Right ventricle myocardium inferior (tissue), 1 donor: ENCODE data around the gene FBXO31. TPM values are rescaled to one million over a fixed set of nuclear protein-coding genes. Genes with fewer than 3 reads are reported as not detected.

Experiments used
- ATAC-seq: fragments of 200-7000 bp; cut with Tn5 transposase; one replicate; pipeline ENCODE4 v1.9.1; 2020; ENCODE audit warnings: mild to moderate bottlenecking, moderate library complexity
- DNase-seq: peaks from one replicate; pipeline ENCODE4 v3.0.0; 2021; ENCODE audit errors: missing footprints
- intact Hi-C: fragments of 100-400 bp; cut with DNase I; formaldehyde crosslinking; loops from one replicate; pipeline ENCODE4 v1.11.0; 2022
- total RNA-seq: library from RNA; stranded (reverse); fragmentation: NEBNext Ultra II Directional; extraction: Animal tissue kit (Norgen Biotek cat#: 25700); gene quantifications from one replicate; pipeline ENCODE4 v1.2.1, GENCODE V29; 2021
- donor health status: DM: no; HTN: yes; CAD: no; lungs with severe emphysema.

FBXO31 gene
- total RNA-seq, 1 donor from 2014 or later, result 70.2 TPM

DNA sequence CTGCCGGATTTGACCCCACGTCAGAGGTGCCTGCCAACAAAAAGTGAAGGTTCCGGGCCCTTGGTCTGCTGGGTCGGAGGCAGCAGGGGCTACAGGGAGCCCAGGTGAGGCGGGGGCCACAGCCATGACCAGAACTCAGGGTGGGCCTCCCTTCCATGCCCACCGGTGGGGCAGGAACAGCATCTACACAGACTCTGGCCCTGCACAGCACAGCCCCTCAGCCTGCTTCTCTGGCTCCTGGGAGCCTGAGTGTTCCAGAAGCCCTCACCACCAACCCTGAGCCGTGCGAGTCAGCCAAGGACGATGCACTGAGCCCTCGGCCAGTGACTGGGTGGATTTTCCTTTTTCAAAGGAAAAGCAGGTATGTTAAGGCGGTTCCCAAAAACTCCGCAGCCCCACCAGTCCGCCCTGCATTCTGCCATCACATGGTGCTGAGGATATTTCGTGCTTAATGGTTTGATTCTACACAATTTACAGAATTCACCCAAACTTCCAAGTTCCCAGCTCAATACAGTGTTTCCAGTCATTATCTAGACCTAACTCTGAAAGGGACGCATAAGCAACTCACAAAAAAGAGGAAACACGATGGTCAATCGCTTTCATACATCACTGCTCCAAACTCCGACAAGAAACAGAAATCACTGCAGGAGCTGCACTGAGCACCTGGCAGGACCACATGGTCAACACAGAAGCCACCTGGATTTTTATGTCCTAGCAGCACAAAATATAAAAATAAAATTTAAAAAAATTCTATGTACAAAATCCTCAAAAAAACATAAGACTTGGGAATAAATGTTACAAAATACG lies 46.9 kb downstream of the FBXO31 start:
- DNase-seq (no peak), ATAC-seq (no peak)
- intact Hi-C loops, result no loop called here

DNA sequence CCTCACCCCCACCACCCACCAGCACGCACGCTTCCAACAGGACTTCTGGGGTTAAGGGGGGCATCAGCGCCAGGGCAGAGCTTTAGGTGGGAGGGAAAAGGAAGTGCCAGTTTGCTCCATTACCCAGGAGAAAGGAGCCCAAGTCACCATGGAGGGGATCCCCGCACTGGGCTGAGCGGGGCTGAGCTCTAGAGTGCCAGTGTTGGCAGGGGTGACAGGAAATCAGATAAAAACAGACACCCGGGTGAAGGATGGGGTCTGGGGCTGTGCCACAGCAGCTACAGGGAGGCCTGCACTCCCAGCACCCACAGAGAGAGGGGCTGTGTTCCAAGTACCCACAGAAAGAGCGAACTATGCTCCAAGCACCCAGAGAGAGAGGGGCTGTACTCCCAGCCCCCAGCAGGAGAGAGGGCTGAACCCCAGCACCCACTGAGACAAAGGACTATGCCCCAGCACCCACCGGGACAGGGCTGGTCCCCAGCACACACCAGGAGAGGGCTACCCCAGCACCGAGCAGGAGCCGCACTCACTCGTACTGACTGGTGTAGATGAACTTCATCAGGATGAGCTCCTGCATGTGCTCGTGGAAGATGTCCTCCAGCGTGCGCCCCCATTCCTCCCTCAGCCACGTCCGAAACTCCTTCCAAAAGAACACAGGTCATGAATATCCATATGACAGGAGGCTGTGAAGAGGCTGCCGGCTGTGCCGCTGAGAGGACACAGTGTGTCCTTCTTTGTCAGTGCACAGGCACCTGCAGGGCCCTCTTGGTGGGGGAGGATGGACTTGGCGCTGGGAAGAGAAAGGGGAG lies 47.7 kb downstream of the FBXO31 start:
- intact Hi-C loops, result no loop called here
- peak; percentile 62 for DNase-seq

DNA sequence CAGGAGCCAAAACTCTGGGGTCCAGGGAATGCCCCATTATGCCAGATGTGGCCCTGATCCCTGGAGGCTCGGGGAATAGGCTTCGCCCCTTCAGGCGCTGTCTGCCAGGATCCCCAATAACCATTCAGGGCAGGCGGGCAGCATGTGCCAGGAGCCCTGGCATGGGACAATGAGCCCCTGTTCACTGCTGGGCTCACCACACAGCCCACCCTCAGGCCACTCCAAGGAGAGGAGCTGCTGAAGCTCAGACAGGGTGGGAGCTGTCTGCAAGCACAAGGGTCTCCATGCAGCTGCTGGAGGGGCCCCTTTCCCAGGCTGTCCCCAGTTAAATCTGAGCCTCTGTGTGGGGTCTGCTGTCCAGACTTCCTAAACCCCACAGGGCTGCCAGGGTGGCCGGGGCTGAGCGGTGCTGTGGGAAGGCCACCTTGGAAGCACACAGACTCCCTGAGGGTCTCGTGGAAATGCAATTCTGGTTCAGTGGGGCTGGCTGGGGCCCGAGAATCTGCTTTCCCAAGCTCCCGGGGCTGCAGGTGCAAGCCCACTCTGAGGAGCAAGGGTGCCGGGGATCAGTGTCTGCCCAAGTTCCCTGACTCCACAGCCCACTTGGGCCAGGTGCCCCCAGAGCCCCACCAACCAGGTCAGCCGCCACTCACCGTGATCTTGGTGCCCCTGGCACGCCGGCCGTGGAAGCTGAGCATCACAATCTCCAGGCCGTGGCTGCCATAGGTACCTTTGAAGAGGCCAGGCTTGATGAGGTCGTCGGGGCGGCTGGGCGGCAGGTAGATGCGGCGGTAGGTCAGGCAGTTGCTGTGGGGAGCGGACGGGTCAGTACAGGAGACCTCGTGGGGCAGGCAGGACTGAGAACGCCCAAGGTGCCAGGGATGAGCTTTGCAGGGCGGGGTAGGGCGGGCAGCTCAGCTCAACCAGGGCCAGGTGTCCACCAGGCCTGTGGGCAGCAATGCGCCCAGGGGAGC lies 48.6 kb downstream of the FBXO31 start:
- intact Hi-C loops, result no loop called here
- peak; percentile 55 for DNase-seq
- no peak for ATAC-seq

More for the DNA sequence above, 47.7 kb downstream of the FBXO31 start:
- ATAC-seq, result no peak

DNA sequence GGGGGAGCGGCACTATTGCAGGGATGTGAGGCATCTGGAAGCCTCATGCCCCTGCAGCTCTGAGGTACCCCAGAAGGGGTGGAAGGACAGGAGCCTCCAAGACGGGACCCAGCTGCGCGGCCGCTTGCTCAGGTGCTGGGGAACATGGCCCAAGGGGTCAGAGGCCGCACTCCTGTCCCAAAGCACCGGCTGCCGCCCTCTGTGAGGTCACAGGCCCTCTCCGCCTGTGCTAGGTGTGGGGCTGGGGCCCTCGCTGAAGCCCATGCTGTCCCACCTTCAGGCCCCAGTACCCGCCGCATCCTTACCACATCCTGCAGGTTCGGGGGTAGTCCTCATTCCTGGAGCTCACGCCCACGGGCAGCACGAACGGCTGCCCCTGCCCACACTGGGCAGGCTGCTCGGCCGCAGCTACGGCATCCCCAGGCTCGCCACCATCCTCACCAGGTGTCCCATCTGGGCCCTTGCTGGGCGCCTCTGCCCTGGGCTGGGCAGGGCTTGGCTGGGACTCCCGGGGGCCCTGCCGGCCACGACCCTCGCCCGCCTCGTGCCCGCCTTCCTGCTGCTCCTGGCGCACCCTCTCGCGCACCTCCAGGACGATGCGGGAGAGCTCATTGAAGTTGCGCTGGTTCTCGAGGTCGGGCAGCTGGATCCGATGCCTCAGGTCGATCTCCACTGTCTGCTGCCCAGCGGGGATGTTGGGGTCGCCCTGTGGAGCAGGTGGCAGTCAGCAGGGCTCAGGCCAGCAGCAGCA lies 49.8 kb downstream of the FBXO31 start:
- ATAC-seq (no peak), DNase-seq (peak; percentile 59)
- intact Hi-C loops, result no loop called here

DNA sequence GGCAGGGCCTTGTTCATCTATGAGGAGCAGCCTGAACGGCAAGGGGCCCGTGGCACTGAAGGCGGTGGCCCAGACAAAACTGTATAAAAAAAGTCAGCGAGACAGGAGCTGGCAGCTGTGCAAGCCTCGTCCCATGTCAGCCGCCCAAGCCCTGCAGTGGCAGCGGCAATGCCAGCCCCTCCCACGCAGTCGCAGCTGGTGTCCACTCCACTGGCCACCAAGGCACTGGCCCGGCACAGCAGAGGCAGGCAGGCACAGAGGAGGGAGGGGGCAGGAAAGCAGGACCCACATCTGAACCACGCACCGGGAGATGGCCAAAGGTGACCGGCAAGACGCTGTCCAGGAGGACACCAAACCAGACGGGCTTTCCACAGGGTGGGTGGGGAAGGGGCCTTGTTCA lies 50.5 kb downstream of the FBXO31 start:
- ATAC-seq, result no peak
- peak; percentile 32 for DNase-seq
- intact Hi-C loops, result no loop called here

DNA sequence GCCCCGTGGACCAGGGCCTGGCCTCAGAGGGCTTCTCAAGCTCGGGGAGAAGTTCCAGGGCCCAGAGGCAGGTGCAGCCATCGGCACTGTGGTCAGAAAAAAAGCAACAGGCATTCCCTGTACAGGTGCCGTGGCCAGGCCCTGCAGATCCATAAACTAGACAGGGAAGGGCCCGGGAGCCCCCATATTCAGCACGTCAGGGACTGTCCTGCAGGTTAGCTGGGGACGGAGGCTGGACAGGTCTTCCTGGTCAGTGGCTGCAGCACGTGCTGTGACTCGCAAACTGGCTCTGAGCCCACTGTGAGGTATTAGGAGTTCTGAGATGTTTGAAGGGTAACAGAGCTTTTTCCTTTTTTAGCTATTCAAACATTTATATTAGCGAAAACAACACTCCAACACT lies 51.4 kb downstream of the FBXO31 start:
- ATAC-seq, result no peak
- intact Hi-C loops, result no loop called here
- peak; percentile 60 for DNase-seq

DNA sequence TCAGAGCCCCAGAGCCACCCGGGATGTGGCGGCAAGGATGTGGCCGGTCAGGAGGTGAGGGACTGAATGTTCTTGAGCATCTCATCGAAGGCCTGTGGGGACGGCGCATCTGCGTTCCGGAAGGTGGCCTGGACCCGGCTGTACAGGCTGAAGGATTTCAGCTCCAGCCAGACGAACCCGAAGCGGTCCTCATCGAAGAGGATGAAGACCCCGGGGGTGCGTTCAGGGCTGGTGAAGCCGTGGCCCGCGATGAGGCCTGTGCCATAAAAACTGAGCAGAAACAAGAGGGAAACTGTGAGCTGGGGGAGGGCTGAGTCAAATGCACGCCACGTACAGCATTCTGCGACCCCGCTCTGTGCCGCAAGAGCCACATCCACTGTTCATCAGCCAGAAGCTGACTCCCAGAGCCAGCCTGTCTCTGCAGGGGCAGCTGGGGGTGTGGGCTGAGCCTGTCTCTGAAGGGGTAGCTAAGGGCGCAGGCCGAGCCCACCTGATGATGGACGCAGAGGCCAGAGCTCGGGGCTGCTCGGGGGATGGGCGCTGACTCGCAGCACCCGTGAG lies 52.3 kb downstream of the FBXO31 start:
- intact Hi-C loops, result no loop called here
- DNase-seq, result peak; percentile 60
- no peak for ATAC-seq

DNA sequence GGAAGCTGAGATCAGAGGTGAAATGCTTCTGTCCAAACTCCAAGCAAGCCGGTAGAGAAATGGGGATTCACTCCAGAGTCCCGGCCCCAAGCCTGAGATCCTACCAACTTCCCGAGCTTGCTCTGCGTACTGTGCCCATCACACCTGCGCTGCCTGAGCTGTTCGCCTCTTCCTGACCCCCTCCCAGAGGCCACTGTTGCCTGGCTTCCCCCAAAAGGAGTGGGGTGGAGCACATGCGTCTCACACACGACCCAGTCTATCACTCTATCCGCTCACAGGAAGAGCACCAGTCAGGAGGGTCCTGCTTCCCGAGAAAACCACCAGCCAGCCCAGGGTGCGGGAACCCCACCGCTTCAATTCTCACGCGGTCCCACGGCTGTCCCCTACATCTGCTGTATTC lies 52.9 kb downstream of the FBXO31 start:
- intact Hi-C loops, result no loop called here
- no peak for DNase-seq
- no peak for ATAC-seq

DNA sequence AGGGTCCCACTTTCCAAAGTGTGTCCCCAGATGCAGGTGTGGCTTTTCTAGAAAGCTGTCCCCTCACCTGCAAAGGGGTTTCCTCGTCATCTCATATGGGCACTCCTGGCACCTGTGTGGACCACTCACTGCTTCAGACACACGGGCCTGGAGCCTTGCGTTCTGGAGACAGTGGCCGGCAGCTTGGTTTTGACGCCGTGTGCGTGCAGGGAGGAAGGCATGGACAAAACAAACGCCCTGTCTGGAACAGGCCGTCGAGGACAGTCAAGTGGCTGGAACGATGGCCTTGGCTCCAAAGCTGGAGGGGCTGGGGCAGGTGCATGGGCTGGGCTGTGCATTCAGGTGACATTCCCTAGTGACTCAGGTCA lies 53.3 kb downstream of the FBXO31 start:
- DNase-seq (peak; percentile 34), ATAC-seq (no peak)
- intact Hi-C loops, result no loop called here

DNA sequence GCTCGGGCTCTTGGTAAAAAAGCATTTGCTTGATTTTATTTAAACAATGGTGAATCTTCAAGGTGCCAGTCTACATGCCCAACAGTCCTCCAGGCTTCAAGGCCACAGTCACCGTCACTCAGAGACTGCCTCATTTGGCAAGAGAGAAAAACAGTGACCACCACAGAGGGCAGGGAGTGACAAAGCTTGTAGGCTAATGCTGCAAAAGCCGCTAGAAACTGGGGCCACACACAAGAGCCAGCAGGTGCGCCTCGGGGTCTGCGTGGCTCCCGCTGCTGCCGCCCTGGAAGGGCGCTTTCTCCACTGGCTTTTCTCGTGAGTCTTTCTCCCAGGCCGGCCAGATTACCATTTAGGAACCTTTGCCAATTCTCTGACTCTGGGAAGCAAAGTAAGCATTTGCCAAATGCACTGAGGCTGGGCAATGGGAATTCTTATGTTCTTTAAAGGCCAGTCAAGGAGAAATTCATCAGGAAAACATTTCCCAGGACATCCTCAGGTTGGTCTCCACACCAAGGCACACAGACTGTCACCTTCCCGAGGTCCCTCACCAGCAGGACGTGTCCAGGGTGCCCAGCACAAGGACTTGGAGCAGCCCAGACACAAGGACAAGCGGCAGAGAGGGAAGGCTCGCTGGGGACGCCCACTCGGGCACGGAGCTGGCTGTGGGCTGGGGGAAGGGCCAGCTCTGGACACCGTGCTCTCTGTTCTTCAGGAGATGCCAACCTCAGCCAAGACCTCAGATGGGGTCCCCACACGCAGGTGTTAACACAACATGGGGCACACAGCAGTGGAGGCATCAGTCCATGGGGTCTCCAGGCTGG lies 53.9 kb downstream of the FBXO31 start:
- DNase-seq, result peak; percentile 31
- no peak for ATAC-seq
- intact Hi-C loops, result no loop called here

DNA sequence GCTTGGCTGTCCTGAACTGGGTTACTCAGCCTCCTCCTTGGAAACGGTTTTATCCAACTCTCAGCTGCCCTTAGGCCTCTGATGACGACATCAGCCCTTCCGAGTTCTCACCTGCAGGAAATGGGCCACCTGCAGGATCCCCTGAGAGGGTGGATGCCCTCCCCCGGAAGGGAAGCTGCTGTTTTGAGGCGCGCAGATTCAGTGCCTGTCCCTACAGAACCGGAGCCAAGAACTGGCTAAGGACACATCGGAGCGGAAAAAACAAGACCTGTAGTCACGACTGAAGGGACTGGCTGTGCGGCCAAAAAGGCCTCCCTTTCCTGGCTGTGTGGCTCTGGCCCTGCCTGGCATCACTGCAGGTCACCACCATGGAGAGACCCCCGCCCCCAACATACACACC lies 54.7 kb downstream of the FBXO31 start:
- intact Hi-C loops, result no loop called here
- ATAC-seq, result no peak
- DNase-seq, result peak; percentile 59

DNA sequence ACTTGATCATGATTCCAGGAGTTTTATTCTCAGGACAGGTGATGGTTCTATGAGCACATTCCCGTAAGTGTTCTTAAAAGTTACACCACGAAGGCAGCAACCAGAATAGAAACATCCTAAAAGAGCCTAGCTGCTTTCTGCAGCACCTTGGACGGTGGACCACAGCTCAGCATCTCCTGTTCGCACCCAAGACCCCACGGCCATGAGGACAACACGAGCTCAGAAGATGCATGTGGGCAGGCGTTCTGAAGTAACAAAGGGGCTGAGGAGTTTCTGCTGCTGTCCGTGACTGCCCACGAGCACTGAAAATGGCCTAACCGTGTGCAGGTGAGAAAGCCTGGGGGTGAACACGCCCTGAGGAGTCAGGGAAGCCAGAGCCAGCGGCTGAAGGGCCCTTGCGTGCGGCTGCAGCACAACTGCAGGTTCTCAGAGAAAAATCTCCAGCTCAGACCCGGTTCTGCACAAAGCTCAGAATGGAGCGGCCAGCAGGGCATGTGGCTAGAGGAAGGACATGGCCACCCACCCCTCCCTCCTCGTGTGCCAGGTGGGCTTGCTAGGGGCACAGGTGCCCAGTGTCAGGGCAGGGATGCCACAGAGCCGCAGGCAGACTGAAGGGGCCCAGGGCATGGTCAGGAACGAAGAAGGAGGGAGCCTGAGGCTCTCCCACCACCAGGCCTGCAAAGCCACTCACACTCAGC lies 55.6 kb downstream of the FBXO31 start:
- DNase-seq (peak; percentile 60), ATAC-seq (no peak)
- intact Hi-C loops, result no loop called here

DNA sequence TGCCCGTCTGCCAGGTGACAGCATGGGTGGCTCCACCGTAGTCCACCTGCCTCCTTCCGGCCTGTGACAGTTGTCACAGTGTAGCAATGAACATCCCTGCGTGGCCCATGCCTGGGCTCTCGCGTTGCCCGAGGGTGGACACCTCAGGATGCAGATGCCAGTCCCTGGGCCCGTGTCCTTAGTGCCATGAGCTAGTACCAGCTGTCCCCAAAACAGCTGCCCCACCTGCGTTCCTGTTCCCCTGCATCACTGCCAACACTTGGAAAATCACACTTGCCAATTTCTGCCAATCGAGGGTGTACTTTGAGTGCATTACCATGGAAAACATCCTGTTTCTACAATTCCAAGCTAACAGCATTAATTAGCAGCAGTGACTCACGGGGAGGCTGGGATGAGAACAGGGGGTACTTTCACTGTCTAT lies 57.4 kb downstream of the FBXO31 start:
- peak; percentile 54 for DNase-seq
- intact Hi-C loops, result no loop called here
- ATAC-seq, result no peak

DNA sequence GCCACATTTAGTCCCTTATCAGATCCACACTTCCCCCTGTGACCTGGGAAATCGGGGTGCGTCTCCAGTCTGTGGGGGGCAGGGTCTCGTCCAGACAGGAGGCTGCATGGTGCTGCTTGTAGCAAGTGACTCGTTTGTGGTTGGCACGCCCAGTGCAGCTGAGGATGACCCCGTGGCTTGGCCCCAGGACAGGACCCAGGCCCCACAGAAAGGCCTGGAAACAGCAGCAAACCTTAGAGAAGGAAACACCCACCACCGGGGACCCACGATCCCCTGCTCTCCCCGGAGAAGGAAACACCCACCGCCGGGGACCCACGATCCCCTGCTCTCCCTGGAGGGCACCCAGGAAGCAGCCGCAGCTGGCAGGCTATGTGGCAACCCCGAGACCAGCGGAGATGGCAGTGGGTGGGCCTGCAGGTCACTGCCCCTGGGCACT lies 58.1 kb downstream of the FBXO31 start:
- ATAC-seq (no peak), DNase-seq (peak; percentile 60)
- intact Hi-C loops, result loop anchor here (2.0 kb wide), 2 partner anchors 57 to 67 kb away; partner anchors contain the start of genes FBXO31 and MAP1LC3B

DNA sequence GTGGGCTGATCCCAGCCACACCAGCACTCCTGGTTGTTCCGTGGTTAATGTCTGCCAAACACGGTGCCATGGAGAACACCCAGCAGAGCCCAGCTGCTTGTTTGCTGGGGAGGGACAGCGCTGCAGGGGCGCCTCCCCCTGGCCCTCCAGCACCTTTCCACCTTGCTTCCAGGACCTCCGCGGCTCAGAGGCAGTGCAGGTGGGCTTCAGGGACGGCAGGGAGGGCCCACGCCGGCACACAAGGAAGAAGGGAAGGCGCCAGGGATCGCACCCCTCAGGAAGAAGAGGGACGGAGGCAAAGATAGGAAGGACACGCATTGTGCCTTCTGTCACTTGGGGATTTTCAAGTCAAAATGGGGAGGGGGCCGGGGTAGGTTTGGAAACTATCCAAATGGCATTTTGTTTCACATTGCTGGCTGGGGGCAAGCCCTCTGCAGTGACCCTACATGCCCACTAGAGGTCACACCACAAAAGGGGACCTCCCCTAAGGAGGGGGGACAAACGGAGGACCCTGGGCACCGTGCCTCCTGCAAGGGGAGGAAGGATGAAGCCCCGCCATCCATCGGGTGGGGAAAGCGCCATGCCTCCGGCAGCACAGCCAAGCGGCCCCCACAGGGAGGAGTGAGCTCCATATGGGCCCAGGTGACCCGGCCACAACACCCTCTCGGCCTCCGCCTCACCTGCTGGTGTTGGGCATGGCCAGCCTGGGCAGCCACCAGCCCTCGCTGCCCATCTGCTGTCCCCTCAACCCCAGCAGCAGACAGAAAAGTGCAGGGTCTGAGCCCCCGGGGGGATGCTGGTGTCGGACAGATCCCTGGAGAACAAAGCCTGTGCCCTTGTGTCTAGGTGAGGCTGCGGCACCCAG lies 58.9 kb downstream of the FBXO31 start:
- ATAC-seq (peak; percentile 55), DNase-seq (peak; percentile 71)
- intact Hi-C loops, result loop anchor here (2.0 to 5.0 kb wide), 3 partner anchors 33 to 68 kb away; partner anchors contain the start of genes FBXO31 and MAP1LC3B
